ENCODE data around the gene HGF.

The HGF gene

DNA sequence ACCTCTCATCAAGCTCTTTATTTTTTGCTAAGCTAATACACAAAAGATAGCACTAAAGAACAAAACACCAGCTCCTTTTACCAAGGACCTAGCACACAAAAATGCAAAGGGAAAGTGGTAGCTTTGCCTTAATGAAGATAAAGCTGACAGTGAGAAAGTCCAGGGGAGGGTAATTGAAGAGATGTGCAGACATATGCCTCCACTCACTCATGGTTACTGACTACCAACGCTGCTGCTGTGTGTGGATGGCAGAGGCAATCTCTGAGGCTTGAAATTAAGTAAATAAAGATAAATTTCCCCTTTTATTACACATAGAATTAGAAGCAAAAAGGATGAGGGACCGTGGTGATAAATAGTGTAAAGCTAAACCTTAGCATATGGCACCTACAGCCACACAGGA lies 87.0 kb downstream of the HGF start:
- no peak for DNase-seq (ENCODE audit: low spot score)

DNA sequence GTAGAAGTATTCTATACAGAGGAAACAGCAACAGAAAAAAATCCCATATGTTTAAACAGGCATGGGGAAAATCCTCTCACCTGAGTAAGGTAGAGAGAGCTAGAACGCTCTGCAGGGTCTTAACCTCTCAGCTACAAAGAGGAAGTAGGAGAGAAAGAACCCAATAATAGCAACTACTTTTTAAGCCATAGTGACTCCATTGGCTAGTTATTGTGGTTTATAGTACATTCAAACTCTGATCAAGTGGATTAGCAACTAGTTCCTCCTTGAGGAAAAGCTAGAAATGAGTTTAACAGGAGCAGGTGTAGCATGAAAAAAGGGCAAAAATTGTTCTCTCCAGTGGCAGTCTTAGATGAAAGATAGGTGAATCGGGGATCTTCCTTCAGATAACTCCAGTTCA lies 89.7 kb downstream of the HGF start:
- no peak for DNase-seq (ENCODE audit: low spot score)

DNA sequence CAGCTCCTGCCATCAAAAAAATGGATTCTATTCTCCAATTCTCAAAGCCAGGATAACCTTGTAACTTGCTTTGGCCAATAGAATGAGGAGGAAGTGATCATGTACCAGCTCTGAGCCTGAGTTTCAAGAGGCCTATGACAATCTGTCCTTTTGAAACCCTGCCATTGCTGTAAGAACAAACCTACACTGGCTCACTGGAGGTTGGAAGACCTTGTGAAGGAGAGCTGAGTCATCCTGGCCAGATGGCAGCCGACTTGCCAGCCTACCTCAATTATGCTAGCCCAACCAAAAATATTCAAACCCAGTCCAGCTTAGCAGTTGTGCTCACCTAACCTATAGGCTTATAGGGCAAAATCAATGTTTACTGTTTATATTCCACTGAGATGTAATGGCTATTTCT lies 93.0 kb downstream of the HGF start:
- peak; percentile 29 for DNase-seq (ENCODE audit: low spot score)

DNA sequence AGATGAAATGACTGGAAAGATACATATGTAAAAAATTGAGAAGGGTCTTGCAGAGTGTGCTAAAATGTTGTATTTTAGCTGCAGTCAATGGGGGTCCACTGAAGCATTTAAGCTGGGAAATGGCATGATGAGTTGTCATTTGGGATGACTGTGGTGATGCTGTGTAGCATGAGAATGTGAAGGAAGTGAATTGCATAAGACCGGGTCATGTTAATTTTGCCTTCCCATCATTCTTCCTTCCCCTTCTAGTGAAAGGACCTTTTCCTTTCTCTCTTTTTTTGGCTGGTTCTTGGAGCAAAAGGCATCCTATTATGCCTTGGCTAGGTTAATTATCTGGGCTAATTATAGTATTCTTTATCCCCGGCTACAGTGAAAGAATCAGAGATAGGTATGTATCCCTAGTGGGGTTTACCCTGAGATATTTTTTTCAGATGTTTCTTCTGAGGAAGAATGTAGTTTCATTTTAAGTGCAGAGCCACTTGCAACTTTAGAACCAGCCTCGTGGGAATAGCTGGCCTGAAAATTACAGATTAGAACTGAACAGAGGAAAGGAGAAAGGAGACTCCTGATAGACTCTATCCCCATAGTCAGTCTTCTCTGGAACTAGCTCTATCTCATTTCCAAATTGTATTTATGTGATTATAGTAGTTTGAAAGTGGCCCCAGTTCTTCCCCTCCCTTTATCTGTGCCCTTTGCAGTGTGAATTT lies 93.6 kb downstream of the HGF start:
- DNase-seq (ENCODE audit: low spot score) = no peak

DNA sequence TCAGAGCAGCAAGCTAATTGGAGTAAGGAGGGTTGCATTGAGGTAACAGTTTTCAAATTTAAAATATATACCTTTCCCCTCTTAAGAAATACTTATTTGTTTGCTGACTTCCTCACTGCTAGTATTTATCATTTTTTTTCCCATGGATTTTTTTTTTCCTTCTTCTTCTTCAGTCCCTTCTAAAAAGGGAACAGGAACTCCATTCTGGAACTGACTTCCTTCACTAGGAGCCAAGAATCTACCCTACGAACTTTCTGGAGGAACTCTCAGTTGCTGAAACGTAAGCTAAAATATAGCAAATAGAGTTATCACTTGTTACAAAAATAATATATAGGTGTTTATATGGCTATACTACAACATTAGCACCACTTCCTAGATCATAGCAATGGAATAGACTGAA lies 95.4 kb downstream of the HGF start:
- no peak for DNase-seq (ENCODE audit: low spot score)

DNA sequence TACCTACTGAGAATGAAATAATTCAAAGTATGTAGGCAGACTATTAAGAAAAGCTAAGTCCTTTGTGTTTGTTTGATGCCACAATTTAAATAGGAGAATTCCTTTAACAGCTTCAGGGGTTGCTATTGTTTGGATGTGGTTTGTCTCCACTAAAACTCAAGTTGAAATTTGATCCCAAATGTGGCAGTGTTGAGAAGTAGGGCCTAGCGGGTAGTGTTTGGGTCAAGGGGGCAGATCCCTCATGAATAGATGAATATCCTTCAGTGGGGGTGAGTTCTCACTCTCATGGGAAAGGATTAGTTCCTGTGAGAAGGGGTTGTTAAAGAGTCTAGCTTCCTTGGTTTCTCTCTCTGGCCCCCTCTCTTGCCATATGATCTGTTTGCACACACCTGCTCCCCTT lies 97.0 kb downstream of the HGF start:
- no peak for DNase-seq (ENCODE audit: low spot score)

DNA sequence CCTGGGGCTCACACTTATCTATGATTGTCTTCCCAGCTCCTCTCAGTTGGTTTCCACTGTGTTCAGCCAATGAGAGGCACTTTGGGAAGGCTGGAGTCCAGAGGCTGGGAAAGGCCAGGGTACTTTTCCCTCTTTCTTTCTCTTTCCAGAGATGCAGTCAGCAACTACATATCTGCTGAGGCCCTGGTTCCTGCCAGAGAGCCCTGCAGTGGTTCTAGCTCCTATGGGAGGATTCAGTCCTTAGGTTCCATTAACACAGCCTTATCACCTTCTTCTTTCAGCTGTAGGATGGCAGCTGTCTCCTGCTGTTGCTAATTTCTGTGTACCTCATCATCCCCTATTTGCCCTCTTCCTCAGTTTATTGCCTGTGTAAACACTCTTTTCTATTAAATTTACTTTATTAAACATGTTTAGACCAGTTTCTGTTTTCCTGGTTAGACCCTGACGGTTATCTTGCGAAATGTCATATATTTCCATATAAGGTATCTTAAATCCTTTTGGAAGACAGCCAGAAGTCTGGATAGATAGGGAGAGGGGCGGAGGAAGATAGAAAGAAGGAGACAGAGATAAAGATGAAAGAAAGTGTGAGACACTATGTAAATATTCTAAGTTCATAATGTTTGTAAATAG lies 100.3 kb downstream of the HGF start:
- DNase-seq (ENCODE audit: low spot score) = no peak

DNA sequence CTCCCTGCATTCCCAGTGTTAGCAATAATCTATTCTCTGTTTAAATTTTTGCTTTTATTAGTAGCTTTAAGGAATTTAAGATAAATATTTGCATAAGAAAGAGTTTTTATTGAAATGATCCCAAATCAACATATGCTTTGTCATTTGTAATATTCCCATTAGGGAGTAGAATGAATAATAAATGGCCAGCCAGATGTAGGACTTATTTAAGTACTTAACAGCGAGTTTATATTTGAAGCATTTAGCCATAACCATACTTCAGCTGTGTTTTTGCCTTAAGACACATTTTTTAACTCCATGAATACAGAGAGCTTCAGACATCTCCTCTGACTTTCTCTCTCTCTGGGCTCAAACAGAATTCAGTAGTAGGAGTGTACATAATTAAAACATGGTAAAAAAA lies 103.6 kb downstream of the HGF start:
- no peak for DNase-seq (ENCODE audit: low spot score)

DNA sequence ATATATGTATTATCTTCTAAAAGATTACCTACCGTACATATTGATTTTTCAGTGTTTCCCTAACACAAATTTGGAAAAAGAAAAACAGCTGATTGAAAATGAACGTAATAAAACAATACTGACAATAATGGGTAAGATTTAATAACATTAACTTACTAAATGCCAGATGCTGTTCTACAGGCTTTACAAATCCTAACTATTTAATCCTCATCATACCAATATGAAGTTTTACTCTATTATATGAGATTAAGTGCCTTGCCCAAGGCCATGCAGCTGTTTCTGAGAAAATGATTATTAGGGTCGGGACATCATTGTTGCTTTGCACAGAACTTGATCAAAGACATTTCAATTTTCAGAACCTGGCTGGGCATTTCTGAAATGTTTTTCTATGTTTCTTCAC lies 104.6 kb downstream of the HGF start:
- DNase-seq (ENCODE audit: low spot score) = no peak

DNA sequence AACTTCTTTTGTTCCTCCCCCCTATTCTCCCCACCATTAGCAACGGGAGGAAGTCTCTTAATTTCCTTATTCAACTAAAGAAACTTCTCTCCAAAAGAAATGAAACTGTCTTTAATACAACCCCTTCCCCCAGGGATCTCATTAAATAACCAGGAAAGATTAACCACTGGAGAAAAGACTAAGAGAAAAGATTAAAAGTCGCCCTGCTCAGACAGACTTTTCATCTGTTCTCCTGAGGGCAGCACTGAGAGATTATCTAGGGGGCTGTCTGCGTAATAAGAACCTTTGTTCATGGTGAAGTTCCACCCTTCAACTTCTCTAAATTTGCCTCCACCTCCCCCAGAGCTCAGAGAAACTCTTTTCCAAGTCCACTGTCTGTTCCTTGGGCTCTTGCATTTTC lies 105.5 kb downstream of the HGF start:
- DNase-seq (ENCODE audit: low spot score) = no peak

DNA sequence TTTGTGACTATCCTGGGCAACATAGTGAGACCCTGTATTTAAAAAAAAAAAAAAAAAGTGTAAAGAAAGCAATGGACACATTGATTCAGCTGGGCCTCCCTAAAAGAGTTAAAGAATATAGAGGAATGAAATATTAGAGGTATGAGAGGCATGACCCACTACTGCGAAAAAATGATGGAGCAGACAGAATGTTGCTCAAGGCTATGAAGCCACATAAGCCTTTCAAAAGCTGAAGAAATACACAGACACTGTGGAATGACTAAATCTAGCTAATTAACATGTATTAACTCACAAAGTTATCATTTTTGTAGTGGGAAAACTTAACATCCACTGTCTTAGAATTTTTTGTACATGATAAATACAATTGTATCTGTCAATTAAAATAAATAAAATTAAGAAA lies 107.3 kb downstream of the HGF start:
- no peak for DNase-seq (ENCODE audit: low spot score)

DNA sequence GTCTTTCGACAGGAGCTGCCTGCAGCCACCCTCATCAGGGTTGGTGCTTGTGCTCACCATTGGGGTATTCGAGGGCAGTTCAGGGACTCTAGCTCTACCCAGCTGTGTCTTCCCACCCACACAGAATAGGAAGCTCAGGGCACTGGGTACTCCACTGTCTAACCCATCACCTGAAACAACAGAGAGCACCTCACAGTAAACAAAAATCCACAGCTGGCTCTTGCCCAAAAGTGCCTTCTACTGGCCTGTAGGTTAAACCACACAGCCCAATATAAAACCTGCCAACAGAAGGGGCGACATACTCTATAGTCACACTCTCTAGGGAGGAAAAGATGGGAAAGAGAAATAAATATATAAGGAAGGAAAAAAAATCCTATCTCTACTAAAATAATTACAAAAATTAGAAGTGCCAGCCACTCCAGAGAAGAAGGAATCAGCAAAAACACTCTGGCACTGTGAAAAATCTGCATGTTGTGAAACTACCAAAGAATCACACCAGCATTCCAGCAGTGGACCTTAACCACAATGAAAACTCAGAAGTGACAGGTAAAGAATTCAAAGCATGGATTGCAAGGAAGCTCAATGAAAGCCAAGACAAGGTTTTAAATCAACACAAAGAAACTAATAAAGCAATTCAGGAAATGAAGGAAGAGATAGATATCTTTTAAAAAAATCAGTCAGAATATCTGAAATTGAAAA lies 110.0 kb downstream of the HGF start:
- no peak for DNase-seq (ENCODE audit: low spot score)

DNA sequence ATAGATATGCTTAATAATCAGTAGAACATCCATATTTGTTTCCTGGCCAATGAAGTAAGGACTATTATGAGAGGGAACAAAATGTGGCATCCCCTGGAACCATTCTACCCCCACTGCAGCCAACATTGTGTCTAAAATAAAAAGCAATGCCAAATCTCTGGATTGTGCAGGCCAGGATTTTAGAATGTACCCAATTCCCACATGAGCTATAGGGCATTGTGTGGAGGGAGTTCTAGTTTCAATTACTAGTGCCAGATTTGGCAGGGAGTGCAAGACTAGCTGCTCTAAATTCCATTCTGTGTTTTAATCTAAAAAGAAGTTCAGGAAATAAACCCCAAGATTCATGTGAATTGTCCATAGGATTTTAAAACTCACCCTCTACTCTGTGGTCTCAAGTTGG lies 112.3 kb downstream of the HGF start:
- DNase-seq (ENCODE audit: low spot score) = no peak

DNA sequence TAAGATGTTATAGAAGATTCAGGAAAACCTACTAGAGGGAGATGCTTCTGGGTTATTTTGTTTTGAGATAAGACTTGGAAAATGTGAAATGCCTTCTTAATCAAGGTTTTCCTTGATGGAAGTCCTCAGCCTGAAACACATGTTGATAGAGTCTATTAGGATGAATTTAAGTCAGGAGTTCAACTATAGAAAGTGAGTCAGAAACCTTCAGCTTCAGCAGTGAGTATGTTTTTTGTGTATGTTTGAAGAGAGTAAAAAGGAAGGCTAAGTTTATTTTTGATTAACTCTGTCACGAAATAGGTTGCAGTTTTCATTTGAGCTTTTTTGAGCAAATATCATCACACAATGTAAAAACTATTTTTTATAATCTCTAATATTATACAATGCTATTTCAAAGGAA lies 114.6 kb downstream of the HGF start:
- DNase-seq (ENCODE audit: low spot score) = no peak

DNA sequence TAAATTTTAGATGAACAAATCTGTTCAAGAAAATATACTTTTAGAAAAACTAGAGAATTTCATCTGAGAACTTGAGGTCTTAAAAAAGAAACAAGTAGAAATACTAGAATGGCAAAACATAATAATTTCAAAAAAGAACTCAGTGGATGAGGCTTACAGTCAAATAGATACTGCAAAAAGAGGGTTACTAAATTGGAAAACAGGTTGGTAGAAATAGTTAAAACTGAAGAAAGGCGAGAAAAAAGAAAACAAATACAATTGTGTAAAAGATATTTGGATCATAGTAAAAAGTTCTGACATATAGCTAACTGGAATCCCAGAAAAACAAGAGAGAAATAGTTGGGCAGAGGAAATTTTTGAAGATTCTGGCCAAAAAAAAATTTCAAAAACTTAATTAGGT lies 117.6 kb downstream of the HGF start:
- DNase-seq (ENCODE audit: low spot score) = no peak

All from Ammon's horn (tissue), 1 donor.